Smooth muscle cell (in vitro differentiated cells): ENCODE measurements around the gene PAPSS2. TPM values are rescaled to one million over a fixed set of nuclear protein-coding genes. Genes with fewer than 3 reads are reported as not detected.

Source experiments
- DNase-seq: peaks from one replicate; lab custom pipeline; 2025; ENCODE audit not compliant: unreplicated experiment; lab: John Stamatoyannopoulos, UW
- H2AFZ ChIP-seq: fragments of 200-600 bp; sonication (generic); 2 replicates; pipeline ENCODE4 v1.6.0; 2016; ENCODE audit warnings: antibody characterized with exemption, low read depth, mild to moderate bottlenecking
- H3F3A ChIP-seq: fragments of 200-600 bp; sonication (generic); 2 replicates; pipeline ENCODE4 v1.6.0; 2017; ENCODE audit warnings: antibody characterized with exemption, low read depth
- H3K27ac ChIP-seq: fragments of 200-600 bp; sonication (generic); 2 replicates; pipeline ENCODE4 v1.5.1; 2016; ENCODE audit warnings: low read depth, mild to moderate bottlenecking
- H3K27me3 ChIP-seq: fragments of 200-600 bp; sonication (generic); 2 replicates; pipeline ENCODE4 v1.6.1; 2016; ENCODE audit warnings: low read depth, mild to moderate bottlenecking
- H3K36me3 ChIP-seq: fragments of 200-600 bp; sonication (generic); 2 replicates; pipeline ENCODE4 v1.5.1; 2016; ENCODE audit warnings: low read depth
- H3K4me1 ChIP-seq: fragments of 200-600 bp; sonication (generic); 2 replicates; pipeline ENCODE4 v1.5.1; 2016; ENCODE audit warnings: low read depth
- H3K4me2 ChIP-seq: fragments of 200-600 bp; sonication (generic); 2 replicates; pipeline ENCODE4 v1.6.0; 2016; ENCODE audit warnings: mild to moderate bottlenecking
- H3K4me3 ChIP-seq: fragments of 200-600 bp; sonication (generic); 2 replicates; pipeline ENCODE4 v1.5.1; 2016; ENCODE audit warnings: mild to moderate bottlenecking
- H3K79me2 ChIP-seq: fragments of 200-600 bp; sonication (generic); 2 replicates; pipeline ENCODE4 v1.6.0; 2016; ENCODE audit warnings: low read depth, mild to moderate bottlenecking
- H3K9ac ChIP-seq: fragments of 200-600 bp; sonication (generic); 2 replicates; pipeline ENCODE4 v1.6.0; 2016; ENCODE audit warnings: low read depth
- H3K9me3 ChIP-seq: fragments of 200-600 bp; sonication (generic); replicated peaks from 2 replicates; pipeline ENCODE4 v1.5.1; 2016; ENCODE audit warnings: low read depth
- H4K20me1 ChIP-seq: fragments of 200-600 bp; sonication (generic); 2 replicates; pipeline ENCODE4 v1.6.0; 2016; ENCODE audit warnings: low read depth
- WGBS: methylation state at CpG from one replicate; pipeline ENCODE4 v1.1.7; 2016; ENCODE audit warnings: low lambda C conversion rate; 5-methylcytosine and 5-hydroxymethylcytosine counted together
- polyA plus RNA-seq: library from polyadenylated mRNA; unstranded; fragments of >200 nt; fragmentation: Nextera tagmentation; extraction: Ambion mirVana; gene quantifications from 2 replicates; pipeline ENCODE4 v1.2.1, GENCODE V29; 2016
- total RNA-seq: library from RNA; depleted of rRNA; stranded (reverse); fragments of >200 nt; gene quantifications from 2 replicates; pipeline ENCODE4 v1.2.3, GENCODE V29; 2014
- TF ChIP-seq, protein P1 (sequence below): fragments of 200-600 bp; sonication (generic); IDR thresholded peaks from 2 replicates; pipeline ENCODE4 v1.5.1; 2017; ENCODE audit warnings: borderline replicate concordance, mild to moderate bottlenecking, antibody characterized with exemption; ENCODE audit not compliant: insufficient read depth, poor library complexity, severe bottlenecking

The PAPSS2 gene
- total and polyA plus RNA-seq, 2 experiments from 2014 or later, result 96.1 to 105 TPM

DNA sequence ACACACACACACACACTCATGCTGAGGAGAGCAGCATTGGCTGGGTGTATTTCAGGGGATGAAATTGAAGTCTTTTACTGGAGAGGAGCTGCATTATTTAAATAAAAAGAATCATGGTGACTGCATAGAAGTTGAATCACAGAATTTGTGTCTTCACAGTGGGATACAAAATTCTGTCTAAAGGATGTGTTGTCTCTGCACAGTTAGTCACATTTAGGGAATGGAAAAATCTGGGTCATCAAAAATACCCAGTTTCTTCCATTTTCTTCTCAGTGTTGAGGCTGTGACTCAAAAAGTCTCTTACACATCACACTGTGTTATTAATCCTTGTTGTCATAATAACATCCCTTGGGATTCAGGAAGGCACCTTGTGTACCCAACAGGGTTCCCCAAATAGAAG is 10.9 kb downstream of the PAPSS2 start:
- no peak overlapping the region for H3K4me3 ChIP-seq
- peaks cover 11% of the 10 kb centered on the region for H3F3A ChIP-seq
- H4K20me1 ChIP-seq, result peaks cover 60% of the 10 kb centered on the region
- TF ChIP-seq, protein P1, sequence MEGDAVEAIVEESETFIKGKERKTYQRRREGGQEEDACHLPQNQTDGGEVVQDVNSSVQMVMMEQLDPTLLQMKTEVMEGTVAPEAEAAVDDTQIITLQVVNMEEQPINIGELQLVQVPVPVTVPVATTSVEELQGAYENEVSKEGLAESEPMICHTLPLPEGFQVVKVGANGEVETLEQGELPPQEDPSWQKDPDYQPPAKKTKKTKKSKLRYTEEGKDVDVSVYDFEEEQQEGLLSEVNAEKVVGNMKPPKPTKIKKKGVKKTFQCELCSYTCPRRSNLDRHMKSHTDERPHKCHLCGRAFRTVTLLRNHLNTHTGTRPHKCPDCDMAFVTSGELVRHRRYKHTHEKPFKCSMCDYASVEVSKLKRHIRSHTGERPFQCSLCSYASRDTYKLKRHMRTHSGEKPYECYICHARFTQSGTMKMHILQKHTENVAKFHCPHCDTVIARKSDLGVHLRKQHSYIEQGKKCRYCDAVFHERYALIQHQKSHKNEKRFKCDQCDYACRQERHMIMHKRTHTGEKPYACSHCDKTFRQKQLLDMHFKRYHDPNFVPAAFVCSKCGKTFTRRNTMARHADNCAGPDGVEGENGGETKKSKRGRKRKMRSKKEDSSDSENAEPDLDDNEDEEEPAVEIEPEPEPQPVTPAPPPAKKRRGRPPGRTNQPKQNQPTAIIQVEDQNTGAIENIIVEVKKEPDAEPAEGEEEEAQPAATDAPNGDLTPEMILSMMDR, result no peak
- peak overlapping the region; percentile 37 for H3K9ac ChIP-seq
- no peak overlapping the region for H2AFZ ChIP-seq
- H3K4me1 ChIP-seq, result peaks cover 10% of the 10 kb centered on the region
- no peaks in the 10 kb centered on the region for H3K9me3 ChIP-seq
- H3K36me3 ChIP-seq, result no peaks in the 10 kb centered on the region
- H3K27me3 ChIP-seq, result no peaks in the 10 kb centered on the region
- H3K79me2 ChIP-seq, result peaks cover 89% of the 10 kb centered on the region
- H3K4me2 ChIP-seq, result peak overlapping the region; percentile 37
- DNase-seq, result no peak
- peak overlapping the region; percentile 82 for H3K27ac ChIP-seq

DNA sequence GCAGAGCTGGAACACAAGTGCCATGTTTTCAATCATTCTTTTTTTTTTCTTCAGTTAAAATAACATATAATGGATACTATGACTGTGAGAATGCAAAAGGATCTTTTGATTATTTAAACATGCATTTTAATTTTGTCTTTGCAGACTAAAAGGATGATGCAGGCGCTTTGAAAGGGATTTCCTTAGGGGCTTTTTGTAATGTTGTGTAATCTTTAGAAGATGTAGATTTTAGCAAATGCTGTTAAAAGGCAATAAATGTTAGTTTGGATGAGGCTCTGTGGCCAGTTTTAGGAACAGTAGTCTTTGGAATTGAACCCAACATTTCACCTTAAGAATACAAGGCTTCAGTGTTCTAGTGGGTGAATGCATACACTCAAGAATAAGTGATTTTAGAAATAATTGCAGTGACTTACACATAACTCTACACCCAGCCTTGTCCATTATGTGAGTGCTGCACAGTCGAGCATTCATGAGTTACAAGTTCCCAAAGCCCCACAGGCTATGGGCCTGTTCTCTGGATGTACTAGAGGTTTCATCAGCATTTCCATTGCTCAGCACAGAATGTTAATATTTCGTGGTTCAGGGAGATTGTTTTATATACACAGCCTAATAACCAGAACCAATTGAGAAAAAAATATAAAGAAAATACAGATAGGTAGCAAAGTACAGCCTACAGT is 11.6 kb downstream of the PAPSS2 start:
- Histone ChIP-seq H3K4me3 (no peak overlapping the region), H3K9me3 (no peaks in the 10 kb centered on the region), H3K79me2 (peaks cover 83% of the 10 kb centered on the region), H3F3A (peaks cover 12% of the 10 kb centered on the region), H3K4me1 (peaks cover 12% of the 10 kb centered on the region), H2AFZ (no peak overlapping the region), H3K36me3 (no peaks in the 10 kb centered on the region), H3K9ac (peak overlapping the region; percentile 28), H3K27ac (peak overlapping the region; percentile 82), H4K20me1 (peaks cover 64% of the 10 kb centered on the region), H3K4me2 (no peak overlapping the region), H3K27me3 (no peaks in the 10 kb centered on the region)
- DNase-seq, result no peak
- WGBS, result 25% methylated on average over 3 of the region's 3 CpGs
- TF ChIP-seq, protein P1, result no peak

DNA sequence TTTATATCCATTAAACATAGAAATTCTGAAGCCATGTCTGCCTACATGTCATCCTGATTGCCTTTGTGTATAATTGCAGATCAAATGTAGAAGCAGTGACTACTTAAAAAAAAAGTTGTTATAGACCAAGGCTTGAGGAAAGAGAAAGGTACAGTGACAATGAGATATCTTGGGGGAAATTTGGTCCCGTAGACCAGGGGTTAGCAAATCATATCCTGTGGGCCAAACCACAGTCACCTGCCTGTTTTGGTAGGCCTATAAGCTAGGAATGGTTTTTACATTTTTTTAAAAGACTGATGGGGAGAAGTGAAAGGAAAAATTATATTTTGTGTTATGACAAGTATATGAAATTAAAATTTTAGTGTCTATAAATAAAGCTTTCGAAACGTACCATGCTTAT is 12.9 kb downstream of the PAPSS2 start:
- Histone ChIP-seq H3F3A (peaks cover 12% of the 10 kb centered on the region), H2AFZ (no peak overlapping the region), H3K79me2 (peaks cover 79% of the 10 kb centered on the region), H3K9ac (no peak overlapping the region), H4K20me1 (peaks cover 64% of the 10 kb centered on the region), H3K4me1 (peaks cover 12% of the 10 kb centered on the region), H3K4me3 (no peak overlapping the region), H3K4me2 (no peak overlapping the region), H3K9me3 (no peaks in the 10 kb centered on the region), H3K27ac (peak overlapping the region; percentile 82), H3K27me3 (no peaks in the 10 kb centered on the region), H3K36me3 (no peaks in the 10 kb centered on the region)
- 94% methylated on average over 3 of the region's 3 CpGs for WGBS
- no peak for DNase-seq
- TF ChIP-seq, protein P1, result no peak

DNA sequence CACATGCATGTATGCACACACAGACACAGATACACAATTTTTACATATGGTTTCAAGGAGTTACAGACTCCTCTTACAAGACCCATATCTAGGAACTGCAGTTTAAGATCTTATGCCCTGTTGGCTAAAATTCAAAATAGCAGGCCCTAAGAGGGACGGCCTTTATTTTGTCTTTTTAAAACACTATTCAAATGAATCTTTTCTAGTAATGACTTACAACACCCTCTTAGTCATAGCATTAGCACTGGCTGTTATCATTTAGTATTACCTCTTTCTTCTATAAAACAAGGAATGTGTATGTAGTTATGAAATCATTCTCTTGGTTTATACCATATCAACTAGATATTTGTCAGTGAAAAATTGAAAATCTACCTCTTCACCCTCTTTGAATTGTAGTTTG is 15.3 kb downstream of the PAPSS2 start:
- no peak overlapping the region for H3K9ac ChIP-seq
- 39% methylated on average over 1 of the region's 1 CpG for WGBS

More for the DNA sequence above, 15.3 kb downstream of the PAPSS2 start:
- H3K4me2 ChIP-seq, result peak overlapping the region; percentile 77
- H3K4me1 ChIP-seq, result peaks cover 12% of the 10 kb centered on the region
- no peak overlapping the region for H3K4me3 ChIP-seq
- no peak overlapping the region for H2AFZ ChIP-seq
- H3K27ac ChIP-seq, result peak overlapping the region; percentile 81
- H3K27me3 ChIP-seq, result no peaks in the 10 kb centered on the region
- peaks cover 65% of the 10 kb centered on the region for H3K79me2 ChIP-seq
- H3K9me3 ChIP-seq, result no peaks in the 10 kb centered on the region
- peaks cover 71% of the 10 kb centered on the region for H4K20me1 ChIP-seq
- TF ChIP-seq, protein P1, result no peak
- DNase-seq, result no peak
- H3K36me3 ChIP-seq, result no peaks in the 10 kb centered on the region
- peaks cover 12% of the 10 kb centered on the region for H3F3A ChIP-seq
